Ovary (tissue), 3 donors: ENCODE data around the gene BICRAL.

Experiments
- CTCF ChIP-seq, 3 donors: fragments of 450-650 bp in 2 of 3; fragments of 200-600 bp in 1 of 3; IDR thresholded peaks; one replicate each; pipeline versions ENCODE4 v1.5.1 to v1.8.0; 2016 to 2022; ENCODE audit warnings: antibody characterized with exemption in 3 of 3, mild to moderate bottlenecking in 1 of 3
- POLR2A ChIP-seq: fragments of 450-650 bp; IDR thresholded peaks from one replicate; pipeline ENCODE4 v1.6.1; 2017; ENCODE audit warnings: antibody characterized with exemption, mild to moderate bottlenecking, moderate library complexity
- donor health status: DM: no; HTN: no; CAD: no.

- TF ChIP-seq CTCF (IDR thresholded peaks at IDR 0.05) (no peak), POLR2A (no peak)
Observed at GRCh38 chr6:42754759-42755158, 27.1 kb upstream of the BICRAL start.
